IPS-20b (cell line): ENCODE measurements around the gene RPA3.
"Not testable (repeated sequence)": the region's sequence is repeated elsewhere in the genome, so short reads cannot be mapped to it uniquely, and the experiment has no call there.

ENCODE experiments used
- H3K27ac ChIP-seq: one replicate; pipeline ENCODE4 v1.5.1; 2013; ENCODE audit warnings: low read length
- H3K27me3 ChIP-seq: 2 replicates; pipeline ENCODE4 v1.6.1; 2013; ENCODE audit warnings: mild to moderate bottlenecking, low read length, inconsistent platforms; ENCODE audit not compliant: insufficient read depth
- H3K36me3 ChIP-seq: 2 replicates; pipeline ENCODE4 v1.6.1; 2013; ENCODE audit warnings: low read depth, mild to moderate bottlenecking, inconsistent platforms, low read length, moderate library complexity; ENCODE audit not compliant: insufficient read depth
- H3K4me1 ChIP-seq: 2 replicates; pipeline ENCODE4 v1.6.1; 2013; ENCODE audit warnings: mild to moderate bottlenecking, control low read depth, inconsistent platforms, low read length, moderate library complexity; ENCODE audit not compliant: insufficient read depth
- H3K4me3 ChIP-seq: 2 replicates; pipeline ENCODE4 v1.5.1; 2013; ENCODE audit warnings: mild to moderate bottlenecking, low read length, inconsistent platforms
- H3K9ac ChIP-seq: 2 replicates; pipeline ENCODE4 v1.6.1; 2013; ENCODE audit warnings: low read depth, mild to moderate bottlenecking, inconsistent platforms, low read length, moderate library complexity
- H3K9me3 ChIP-seq: 2 replicates; pipeline ENCODE4 v1.6.1; 2013; ENCODE audit warnings: mild to moderate bottlenecking, low read depth, low read length, inconsistent platforms; ENCODE audit not compliant: insufficient read depth

Gene RPA3

DNA sequence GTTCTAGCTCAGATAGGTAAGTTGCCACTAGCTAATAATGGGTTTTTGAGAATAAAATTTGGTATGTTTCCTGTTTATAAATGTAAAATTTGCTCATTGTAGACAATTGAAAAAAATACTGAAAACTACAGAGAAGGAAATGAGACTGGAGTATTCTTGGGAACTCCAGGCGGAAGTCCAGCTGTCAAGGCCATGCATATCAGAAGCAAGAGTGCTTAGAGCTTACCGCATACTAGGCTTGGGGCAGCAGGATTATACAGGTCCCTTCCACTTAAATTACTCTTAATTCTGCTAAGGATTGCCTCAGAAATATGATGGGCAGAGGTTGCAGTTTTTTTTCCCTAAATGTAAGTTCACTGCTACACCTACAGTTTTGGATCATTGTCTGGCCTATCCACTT lies 51.2 kb downstream of the RPA3 start:
- no peak overlapping the region for H3K27ac ChIP-seq
- H3K36me3 ChIP-seq: no peaks in the 10 kb centered on the region

DNA sequence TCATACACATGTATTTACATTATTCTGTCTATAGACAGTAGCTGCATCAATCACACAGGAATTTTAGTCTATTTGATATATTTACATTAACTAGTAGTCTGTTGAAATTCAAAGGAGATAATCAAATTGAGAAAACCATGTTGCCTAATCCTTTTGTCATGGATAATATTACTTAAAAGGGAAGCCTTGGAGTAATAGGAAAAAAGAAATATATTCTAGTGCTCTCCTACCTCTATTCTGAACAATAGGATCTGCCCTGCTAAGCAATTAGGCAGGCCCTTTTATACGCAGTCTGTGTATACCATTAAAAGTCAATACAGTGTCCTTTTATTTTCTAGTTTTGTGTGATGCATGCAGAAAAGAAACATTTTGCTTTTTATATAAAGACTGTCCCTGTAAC lies 53.4 kb downstream of the RPA3 start:
- no peaks in the 10 kb centered on the region for H3K4me1 ChIP-seq
- H3K27me3 ChIP-seq: no peaks in the 10 kb centered on the region
- no peaks in the 10 kb centered on the region for H3K9me3 ChIP-seq
- H3K36me3 ChIP-seq: no peaks in the 10 kb centered on the region
- H3K4me3 ChIP-seq: no peak overlapping the region
- H3K9ac ChIP-seq: no peak overlapping the region
- no peak overlapping the region for H3K27ac ChIP-seq

More for the DNA sequence above, 51.2 kb downstream of the RPA3 start:
- Histone ChIP-seq H3K4me3 (no peak overlapping the region), H3K4me1 (peaks cover 3% of the 10 kb centered on the region; the same call in 1 of the 2 replicates), H3K27me3 (no peaks in the 10 kb centered on the region), H3K9ac (no peak overlapping the region), H3K9me3 (no peaks in the 10 kb centered on the region)

DNA sequence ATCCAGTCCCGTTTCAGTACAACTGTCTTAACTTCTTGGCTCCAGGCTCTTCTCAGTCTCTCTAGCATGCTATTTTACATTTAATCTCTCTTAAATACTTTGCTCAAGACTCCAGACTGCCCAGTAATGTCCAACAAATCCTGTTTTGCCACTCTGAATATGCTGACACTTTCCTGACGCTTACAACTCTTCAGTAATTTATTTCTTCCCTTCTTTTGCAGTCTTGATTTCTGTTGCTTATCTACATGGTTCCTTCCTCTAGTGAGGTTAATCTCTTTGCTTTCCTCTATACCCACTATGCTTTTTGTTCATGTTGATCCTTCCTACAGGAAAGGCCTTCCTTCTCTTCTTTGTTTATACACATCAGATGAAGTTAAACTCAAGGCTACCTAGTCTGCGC lies 54.1 kb downstream of the RPA3 start:
- H3K27me3 ChIP-seq: no peaks in the 10 kb centered on the region
- no peaks in the 10 kb centered on the region for H3K36me3 ChIP-seq
- no peak overlapping the region for H3K4me3 ChIP-seq
- H3K9ac ChIP-seq: no peak overlapping the region
- H3K9me3 ChIP-seq: no peaks in the 10 kb centered on the region
- H3K27ac ChIP-seq: no peak overlapping the region
- H3K4me1 ChIP-seq: no peaks in the 10 kb centered on the region

DNA sequence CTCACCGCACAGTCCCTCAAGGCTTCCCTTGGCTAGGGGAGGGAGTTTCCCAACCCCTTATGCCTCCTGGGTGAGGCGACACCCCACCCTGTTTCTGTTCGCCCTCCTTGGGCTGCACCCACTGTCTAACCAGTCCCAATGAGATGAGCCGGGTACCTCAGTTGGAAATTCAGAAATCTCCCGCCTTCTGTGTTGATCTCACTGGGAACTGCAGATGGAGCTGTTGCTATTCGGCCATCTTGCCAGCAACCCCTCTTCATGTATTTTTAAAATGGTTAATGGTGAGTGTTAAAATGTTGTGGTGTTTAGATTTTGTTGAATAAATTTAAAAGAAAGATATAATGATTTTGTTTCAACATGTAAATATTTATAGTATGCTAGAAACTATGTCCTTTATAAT lies 55.9 kb downstream of the RPA3 start:
- Histone ChIP-seq H3K9ac (no peak overlapping the region), H3K4me3 (no peak overlapping the region), H3K27ac (no peak overlapping the region), H3K9me3 (no peaks in the 10 kb centered on the region; the same call in 1 of the 2 replicates), H3K36me3 (no peaks in the 10 kb centered on the region), H3K4me1 (no peaks in the 10 kb centered on the region), H3K27me3 (no peaks in the 10 kb centered on the region)

DNA sequence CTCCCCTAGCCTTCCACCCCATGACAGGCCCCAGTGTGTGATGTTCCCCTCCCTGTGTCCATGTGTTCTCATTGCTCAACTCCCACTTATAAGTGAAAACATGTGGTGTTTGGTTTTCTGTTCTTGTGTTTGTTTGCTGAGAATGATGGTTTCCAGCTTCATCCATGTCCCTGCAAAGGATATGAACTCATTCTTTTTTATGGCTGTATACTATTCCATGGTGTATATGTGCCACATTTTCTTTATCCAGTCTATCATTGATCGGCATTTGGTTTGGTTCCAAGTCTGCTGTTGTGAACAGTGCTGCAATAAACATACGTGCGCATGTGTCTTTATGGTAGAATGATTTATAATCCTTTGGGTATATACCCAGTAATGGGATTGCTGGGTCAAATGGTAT lies 61.9 kb downstream of the RPA3 start:
- H3K27ac ChIP-seq, H3K9ac ChIP-seq, H3K4me1 ChIP-seq, H3K4me3 ChIP-seq, H3K36me3 ChIP-seq, H3K27me3 ChIP-seq, H3K9me3 ChIP-seq: not testable (repeated sequence)

DNA sequence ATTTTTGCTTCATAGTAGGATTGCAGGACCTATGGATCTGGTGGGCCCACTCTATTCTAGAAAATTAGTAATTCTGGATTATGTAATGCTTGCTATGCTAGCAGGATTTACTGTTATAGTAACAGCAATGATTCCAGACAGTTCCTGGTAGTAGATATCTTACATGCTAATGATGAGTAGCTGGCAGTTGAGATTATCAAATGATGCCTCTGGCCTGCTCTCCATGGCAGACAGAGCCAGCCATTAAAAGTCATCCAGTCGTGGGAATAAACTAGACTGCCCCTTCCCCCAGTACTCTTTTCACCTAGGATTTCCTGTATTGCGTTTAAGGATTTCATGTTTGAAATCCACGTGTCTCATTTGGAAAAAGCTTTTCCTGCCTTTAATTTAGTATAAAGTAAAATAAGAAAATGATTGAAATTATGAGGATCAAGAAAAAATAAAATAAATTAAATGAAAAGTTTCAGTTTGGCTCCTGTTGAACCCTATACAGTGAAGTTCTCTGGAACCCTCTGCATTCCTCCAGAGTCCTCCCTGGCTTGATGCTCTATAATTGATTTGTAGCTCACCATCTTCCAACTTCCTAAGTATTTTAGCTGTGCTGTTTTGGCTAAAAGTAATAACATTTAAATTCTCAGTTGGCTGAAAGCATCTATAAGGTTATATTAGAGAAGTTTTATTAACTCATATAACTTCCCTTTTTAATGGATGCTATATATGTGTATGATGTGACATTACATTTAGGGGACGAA lies 63.3 kb downstream of the RPA3 start:
- Histone ChIP-seq H3K9me3 (no peaks in the 10 kb centered on the region; the same call in 1 of the 2 replicates), H3K4me3 (no peak overlapping the region), H3K36me3 (no peaks in the 10 kb centered on the region), H3K4me1 (peaks cover 3% of the 10 kb centered on the region; the same call in 1 of the 2 replicates), H3K27ac (no peak overlapping the region), H3K9ac (no peak overlapping the region), H3K27me3 (no peaks in the 10 kb centered on the region)

DNA sequence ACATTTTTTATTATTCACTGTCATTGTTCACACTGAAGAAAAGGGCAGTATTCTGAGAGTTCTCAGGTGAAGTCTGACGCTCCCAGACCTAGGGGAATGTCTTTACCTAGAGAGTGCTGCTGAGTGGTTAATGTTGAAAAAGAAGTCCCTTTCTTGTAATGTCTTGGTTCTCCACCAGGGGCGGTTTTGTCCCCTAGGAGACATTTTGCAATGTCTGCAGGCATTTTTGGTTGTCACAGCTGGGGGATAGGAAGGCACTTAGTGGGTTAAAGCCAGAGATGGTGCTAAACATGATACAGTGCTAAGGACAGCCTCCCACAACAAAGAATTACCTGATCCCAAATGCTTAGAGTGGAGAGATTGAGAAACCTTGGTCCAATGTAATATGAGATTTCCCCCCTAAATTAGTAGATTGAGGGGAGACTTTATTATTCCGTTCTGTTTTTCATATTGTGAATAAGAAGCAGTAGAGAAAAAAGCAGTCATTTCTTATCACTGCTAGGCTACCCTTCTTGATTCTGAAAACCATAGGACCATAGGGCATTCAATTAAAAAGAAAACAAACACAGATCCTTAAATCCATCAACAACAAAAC lies 64.7 kb downstream of the RPA3 start:
- Histone ChIP-seq H3K4me3 (no peak overlapping the region), H3K4me1 (peaks cover 3% of the 10 kb centered on the region; the same call in 1 of the 2 replicates), H3K27ac (no peak overlapping the region)

DNA sequence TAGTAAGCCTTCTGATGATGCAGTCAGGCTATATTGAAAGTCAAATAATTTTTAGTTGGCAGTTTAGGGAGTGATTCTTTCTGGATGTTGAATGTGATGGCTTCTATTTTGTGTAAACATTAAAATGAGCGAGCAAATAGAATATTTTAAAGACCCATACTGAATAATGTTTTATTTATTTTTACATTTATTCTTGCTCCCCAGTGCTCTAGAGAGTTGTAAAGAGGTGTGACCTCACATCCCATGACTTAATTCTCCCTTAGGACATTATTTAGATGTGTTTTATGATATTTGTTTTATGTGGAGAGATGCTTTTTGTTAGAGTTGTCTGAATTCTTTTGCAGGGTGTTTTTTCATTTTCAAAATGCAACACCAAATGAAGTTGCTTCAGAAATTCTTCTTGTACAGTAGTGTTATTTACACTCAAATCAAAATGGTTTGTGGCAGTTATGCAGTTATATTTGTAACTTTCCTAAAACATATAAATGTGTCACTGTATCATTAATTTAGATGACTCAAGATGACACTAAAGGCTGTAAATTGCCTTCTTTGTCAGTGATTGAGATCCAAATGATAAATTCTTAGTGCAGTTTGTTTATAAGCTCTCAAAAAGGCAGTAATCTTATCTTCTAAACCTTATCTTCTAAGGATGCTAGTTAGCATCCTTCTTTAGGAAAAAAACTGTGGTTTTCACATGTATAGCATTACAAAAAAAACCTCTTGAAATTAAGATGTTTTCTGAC lies 65.4 kb downstream of the RPA3 start:
- no peak overlapping the region for H3K27ac ChIP-seq
- no peaks in the 10 kb centered on the region; the same call in 1 of the 2 replicates for H3K9me3 ChIP-seq
- H3K4me1 ChIP-seq: peaks cover 3% of the 10 kb centered on the region; the same call in 1 of the 2 replicates
- H3K4me3 ChIP-seq: no peak overlapping the region
- no peak overlapping the region for H3K9ac ChIP-seq
- no peaks in the 10 kb centered on the region for H3K36me3 ChIP-seq
- no peaks in the 10 kb centered on the region for H3K27me3 ChIP-seq

More for the DNA sequence above, 64.7 kb downstream of the RPA3 start:
- Histone ChIP-seq H3K27me3 (no peaks in the 10 kb centered on the region), H3K9me3 (no peaks in the 10 kb centered on the region; the same call in 1 of the 2 replicates), H3K36me3 (no peaks in the 10 kb centered on the region), H3K9ac (no peak overlapping the region)

DNA sequence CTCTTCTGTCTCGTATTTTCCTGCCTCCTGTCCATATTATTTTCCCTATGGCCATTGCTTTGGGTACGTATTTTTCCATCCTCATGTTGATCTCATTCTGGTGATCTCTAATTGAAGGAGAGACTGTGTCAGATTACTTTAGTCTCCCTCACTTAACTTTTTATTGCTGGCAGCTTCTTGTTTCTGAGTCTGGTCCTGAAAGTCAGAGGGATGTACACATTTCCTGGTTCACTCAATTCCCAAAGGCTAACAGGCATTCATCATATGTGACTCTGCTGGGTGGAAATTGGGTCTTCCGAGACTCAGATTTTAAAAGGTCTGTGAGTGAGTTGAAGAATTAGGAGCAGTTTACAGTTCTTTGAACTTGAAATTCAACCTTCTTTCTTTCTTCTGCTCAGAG lies 66.9 kb downstream of the RPA3 start:
- no peak overlapping the region for H3K27ac ChIP-seq
- H3K9me3 ChIP-seq: no peaks in the 10 kb centered on the region
- H3K4me3 ChIP-seq: no peak overlapping the region
- H3K4me1 ChIP-seq: peaks cover 3% of the 10 kb centered on the region; the same call in 1 of the 2 replicates
- no peaks in the 10 kb centered on the region for H3K36me3 ChIP-seq
- H3K27me3 ChIP-seq: no peaks in the 10 kb centered on the region
- no peak overlapping the region for H3K9ac ChIP-seq

DNA sequence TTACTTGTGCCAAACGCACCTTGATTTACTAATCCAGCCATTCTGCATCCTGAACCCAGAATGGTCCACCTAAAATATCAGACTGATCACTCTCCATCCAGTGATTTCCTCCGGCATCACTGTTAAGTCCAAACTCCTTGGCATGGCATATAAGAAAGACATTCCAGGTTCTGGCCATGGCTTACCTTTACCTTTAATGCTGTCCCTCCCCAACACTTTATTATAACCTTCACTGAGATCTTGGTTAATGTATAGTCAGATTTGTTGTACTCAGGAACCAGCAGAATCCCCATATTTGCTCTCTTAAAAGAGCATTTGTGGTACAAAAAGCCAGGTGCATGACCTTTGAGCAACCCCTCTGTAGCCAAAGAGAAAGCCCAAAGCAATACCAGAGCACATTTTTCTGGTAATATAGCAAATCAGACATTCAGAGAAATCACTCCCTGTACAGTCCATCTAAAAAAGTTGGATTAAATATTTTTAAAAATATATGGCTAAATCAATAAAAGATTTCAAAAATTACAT lies 67.7 kb downstream of the RPA3 start:
- Histone ChIP-seq H3K4me1 (peaks cover 3% of the 10 kb centered on the region; the same call in 1 of the 2 replicates), H3K9me3 (no peaks in the 10 kb centered on the region), H3K27me3 (no peaks in the 10 kb centered on the region), H3K4me3 (no peak overlapping the region), H3K27ac (no peak overlapping the region), H3K36me3 (no peaks in the 10 kb centered on the region), H3K9ac (no peak overlapping the region)

DNA sequence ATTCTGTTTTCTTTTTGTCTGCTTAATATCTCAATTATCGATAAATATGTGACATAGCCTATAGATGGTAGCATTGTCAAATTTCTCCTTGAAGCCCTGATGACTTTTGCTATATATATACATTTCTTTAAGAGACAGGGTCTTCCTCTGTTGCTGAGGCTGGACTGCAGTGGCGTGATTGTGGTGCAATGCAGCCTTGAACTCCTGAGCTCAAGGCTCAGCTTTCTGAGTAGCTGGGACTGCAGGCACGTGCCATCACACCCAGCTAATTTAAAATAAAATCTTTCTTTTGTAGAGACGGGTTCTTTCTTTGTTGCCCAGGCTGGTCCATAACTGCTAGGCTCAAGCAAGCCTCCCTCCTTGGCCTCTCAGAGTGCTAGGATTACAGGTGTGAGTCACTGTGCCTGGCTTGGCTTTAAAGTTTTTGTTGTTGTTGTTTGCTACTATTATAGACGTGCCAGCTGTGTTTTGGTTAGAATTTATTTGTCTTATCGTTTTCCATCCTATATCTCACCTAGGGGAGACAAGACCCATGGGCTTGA lies 70.8 kb downstream of the RPA3 start:
- Histone ChIP-seq H3K9me3 (no peaks in the 10 kb centered on the region), H3K4me3 (no peak overlapping the region), H3K9ac (no peak overlapping the region), H3K27ac (no peak overlapping the region), H3K27me3 (no peaks in the 10 kb centered on the region), H3K4me1 (no peaks in the 10 kb centered on the region), H3K36me3 (no peaks in the 10 kb centered on the region)
